ENCODE results near the gene CLCN1.

GRCh38 chr7:143387156-143387975 lies 71.5 kb downstream of the CLCN1 start:
- TF ChIP-seq CTCF (conservative IDR thresholded peaks at IDR 0.05; ENCODE audit: low read length) = no peak; the same call in 1 of the 2 replicates
- TF ChIP-seq EZH2phosphoT487 (IDR thresholded peaks at IDR 0.05; ENCODE audit: borderline replicate concordance, low read depth, low read length) = no peak

Data from OCI-LY7 (cell line).